Urinary bladder (tissue), 4 donors: ENCODE results near the gene DGCR2. TPM values are rescaled to one million over a fixed set of nuclear protein-coding genes. Genes with fewer than 3 reads are reported as not detected.

ENCODE experiments used
- DNase-seq: peaks from one replicate; pipeline ENCODE4 v3.0.0-alpha.2; 2015; ENCODE audit errors: extremely low spot score
- H3K27ac ChIP-seq: one replicate; pipeline ENCODE4 v1.5.1; 2013; ENCODE audit warnings: low read depth, mild to moderate bottlenecking, moderate library complexity
- H3K36me3 ChIP-seq: one replicate; pipeline ENCODE4 v1.6.1; 2013; ENCODE audit warnings: mild to moderate bottlenecking, moderate library complexity; ENCODE audit not compliant: insufficient read depth
- H3K4me1 ChIP-seq: one replicate; pipeline ENCODE4 v1.6.1; 2013; ENCODE audit warnings: mild to moderate bottlenecking, moderate library complexity; ENCODE audit not compliant: insufficient read depth
- H3K4me3 ChIP-seq: one replicate; pipeline ENCODE4 v1.5.1; 2013; ENCODE audit warnings: low read depth, low read length
- WGBS: extraction: QIAGEN DNeasy Blood & Tissue Kit; methylation state at CpG from one replicate; pipeline ENCODE4 v1.1.7; 2013; 5-methylcytosine and 5-hydroxymethylcytosine counted together
- polyA plus RNA-seq: library from polyadenylated mRNA; stranded (reverse); fragments of 200-250 nt; gene quantifications from one replicate; pipeline ENCODE4 v1.2.3, GENCODE V29; 2013
- total RNA-seq: library from RNA; depleted of rRNA; stranded (reverse); fragments of >200 nt; gene quantifications from one replicate; pipeline ENCODE4 v1.2.3, GENCODE V29; 2014
- donor health status: healthy with polysubstance abuse.
- donor health status: healthy.

Gene DGCR2
- total and polyA plus RNA-seq, 2 donors: 41.4 to 61.0 TPM

GRCh38 chr22:19043121-19044085 lies 78.8 kb downstream of the DGCR2 start:
- H3K36me3 ChIP-seq: peaks cover 5% of the 10 kb centered on the region
- WGBS: 86% methylated on average over 14 of the region's 14 CpGs
- H3K27ac ChIP-seq: no peak overlapping the region
- no peaks in the 10 kb centered on the region for H3K4me1 ChIP-seq
- no peak overlapping the region for H3K4me3 ChIP-seq
- no peak for DNase-seq

- Histone ChIP-seq H3K4me3 (no peak overlapping the region), H3K36me3 (peaks cover 5% of the 10 kb centered on the region), H3K4me1 (no peaks in the 10 kb centered on the region), H3K27ac (no peak overlapping the region)
- no peak for DNase-seq
- 93% methylated on average over 22 of the region's 22 CpGs for WGBS
Observed at GRCh38 chr22:19042285-19043120, 79.7 kb downstream of the DGCR2 start.

- 94% methylated on average over 15 of the region's 15 CpGs for WGBS
- no peaks in the 10 kb centered on the region for H3K4me1 ChIP-seq
- DNase-seq: no peak
- H3K4me3 ChIP-seq: no peak overlapping the region
- H3K36me3 ChIP-seq: no peaks in the 10 kb centered on the region
- no peak overlapping the region for H3K27ac ChIP-seq
Observed at GRCh38 chr22:19041704-19042074, 80.5 kb downstream of the DGCR2 start.

GRCh38 chr22:19040888-19041703 lies 81.1 kb downstream of the DGCR2 start:
- DNase-seq: no peak
- 91% methylated on average over 30 of the region's 30 CpGs for WGBS

GRCh38 chr22:19040391-19040861 lies 81.8 kb downstream of the DGCR2 start:
- DNase-seq: no peak
- Histone ChIP-seq H3K36me3 (no peaks in the 10 kb centered on the region), H3K4me1 (no peaks in the 10 kb centered on the region), H3K4me3 (no peak overlapping the region), H3K27ac (no peak overlapping the region)
- 93% methylated on average over 4 of the region's 4 CpGs for WGBS

More at GRCh38 chr22:19040888-19041703, 81.1 kb downstream of the DGCR2 start:
- Histone ChIP-seq H3K4me3 (no peak overlapping the region), H3K27ac (no peak overlapping the region), H3K36me3 (no peaks in the 10 kb centered on the region), H3K4me1 (no peaks in the 10 kb centered on the region)

GRCh38 chr22:19039796-19040280 lies 82.4 kb downstream of the DGCR2 start:
- WGBS: 86% methylated on average over 6 of the region's 6 CpGs
- Histone ChIP-seq H3K4me1 (no peaks in the 10 kb centered on the region), H3K36me3 (no peaks in the 10 kb centered on the region), H3K27ac (no peak overlapping the region), H3K4me3 (no peak overlapping the region)
- no peak for DNase-seq

- no peaks in the 10 kb centered on the region for H3K36me3 ChIP-seq
- no peaks in the 10 kb centered on the region for H3K4me1 ChIP-seq
- H3K27ac ChIP-seq: no peak overlapping the region
- H3K4me3 ChIP-seq: no peak overlapping the region
- DNase-seq: no peak
- 83% methylated on average over 8 of the region's 8 CpGs for WGBS
Observed at GRCh38 chr22:19039448-19039780, 82.8 kb downstream of the DGCR2 start.

- no peaks in the 10 kb centered on the region for H3K4me1 ChIP-seq
- H3K27ac ChIP-seq: no peak overlapping the region
- no peak for DNase-seq
- WGBS: 89% methylated on average over 24 of the region's 24 CpGs
- no peak overlapping the region for H3K4me3 ChIP-seq
- no peaks in the 10 kb centered on the region for H3K36me3 ChIP-seq
Observed at GRCh38 chr22:19038728-19039447, 83.3 kb downstream of the DGCR2 start.

- Histone ChIP-seq H3K4me3 (no peak overlapping the region), H3K4me1 (no peaks in the 10 kb centered on the region), H3K27ac (no peak overlapping the region), H3K36me3 (no peaks in the 10 kb centered on the region)
- no peak for DNase-seq
- WGBS: 91% methylated on average over 5 of the region's 5 CpGs
Observed at GRCh38 chr22:19038164-19038546, 84.1 kb downstream of the DGCR2 start.

- no peaks in the 10 kb centered on the region for H3K4me1 ChIP-seq
- no peak for DNase-seq
- WGBS: 91% methylated on average over 17 of the region's 17 CpGs
- H3K27ac ChIP-seq: no peak overlapping the region
- H3K36me3 ChIP-seq: no peaks in the 10 kb centered on the region
- H3K4me3 ChIP-seq: no peak overlapping the region
Observed at GRCh38 chr22:19037282-19038163, 84.7 kb downstream of the DGCR2 start.

- WGBS: 85% methylated on average over 17 of the region's 17 CpGs
- no peaks in the 10 kb centered on the region for H3K36me3 ChIP-seq
- DNase-seq: no peak
Observed at GRCh38 chr22:19036523-19037273, 85.5 kb downstream of the DGCR2 start.

More at GRCh38 chr22:19036523-19037273, 85.5 kb downstream of the DGCR2 start:
- H3K4me1 ChIP-seq: no peaks in the 10 kb centered on the region
- H3K27ac ChIP-seq: no peak overlapping the region
- no peak overlapping the region for H3K4me3 ChIP-seq
